Activated naive CD8-positive, alpha-beta T cell treated with anti-CD3 and anti-CD28 coated beads, Interleukin-2, amount 50 U/mL, for 24 hours (primary cell): ENCODE results near the gene CRKL.
A peak's percentile ranks its signal among the peaks of the same experiment; 100 is the strongest.

ENCODE experiments used
- ATAC-seq: fragments of 150-1000 bp; cut with Tn5 transposase; one replicate; pipeline ENCODE4 v1.10.0; 2021
- DNase-seq: peaks from one replicate; pipeline ENCODE4 v3.0.0; 2021
- H3K27ac Mint-ChIP-seq: one replicate; pipeline ENCODE4 v1.8.0; 2021; ENCODE audit warnings: mild to moderate bottlenecking, mixed read lengths
- H3K27me3 Mint-ChIP-seq: one replicate; pipeline ENCODE4 v1.8.0; 2021; ENCODE audit warnings: mixed read lengths
- H3K36me3 Mint-ChIP-seq: one replicate; pipeline ENCODE4 v1.8.0; 2021; ENCODE audit warnings: low read depth, mixed read lengths
- H3K4me1 Mint-ChIP-seq: one replicate; pipeline ENCODE4 v1.8.0; 2021; ENCODE audit warnings: mixed read lengths
- H3K4me3 Mint-ChIP-seq: one replicate; pipeline ENCODE4 v1.8.0; 2021; ENCODE audit warnings: mild to moderate bottlenecking, moderate library complexity, mixed read lengths
- H3K9me3 Mint-ChIP-seq: one replicate; pipeline ENCODE4 v1.8.0; 2021; ENCODE audit warnings: mixed read lengths

Gene CRKL

DNA sequence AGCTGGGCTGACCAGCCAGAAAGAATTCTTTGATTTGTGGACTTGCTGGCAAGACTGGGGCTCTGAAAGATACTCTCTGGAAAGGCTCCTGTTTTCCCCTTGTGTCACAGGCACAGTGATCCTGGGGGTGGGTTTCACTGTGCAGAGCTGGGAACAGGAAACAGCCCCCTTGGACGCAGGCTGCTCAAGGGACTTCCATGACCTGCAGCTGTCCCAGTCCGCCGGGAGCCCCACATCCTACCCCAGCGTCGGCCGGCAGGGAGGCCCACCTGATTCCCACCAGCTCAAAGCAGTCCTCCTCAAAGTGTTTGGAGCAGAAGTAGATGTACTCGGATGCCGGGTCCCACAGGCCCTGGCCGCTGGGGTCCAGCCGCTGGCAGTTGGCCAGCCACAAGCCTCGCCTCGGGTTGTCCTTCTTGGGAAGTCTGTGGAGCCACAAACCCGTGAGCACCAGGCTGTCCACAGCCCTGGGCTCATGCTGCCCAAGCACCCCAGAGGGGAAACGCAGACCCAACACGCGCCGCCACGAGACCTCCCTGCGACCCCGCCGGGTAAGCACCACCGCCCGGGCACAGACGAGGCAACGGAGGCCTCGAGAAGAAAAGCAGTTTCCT is 83.9 kb downstream of the CRKL start:
- H3K4me1 Mint-ChIP-seq, result peaks cover 27% of the 10 kb centered on the region
- ATAC-seq, result no peak
- H3K9me3 Mint-ChIP-seq, result no peaks in the 10 kb centered on the region
- H3K4me3 Mint-ChIP-seq, result peak overlapping the region; percentile 98
- no peak for DNase-seq
- peak overlapping the region; percentile 100 for H3K27ac Mint-ChIP-seq
- H3K36me3 Mint-ChIP-seq, result peaks cover 11% of the 10 kb centered on the region
- H3K27me3 Mint-ChIP-seq, result no peaks in the 10 kb centered on the region

DNA sequence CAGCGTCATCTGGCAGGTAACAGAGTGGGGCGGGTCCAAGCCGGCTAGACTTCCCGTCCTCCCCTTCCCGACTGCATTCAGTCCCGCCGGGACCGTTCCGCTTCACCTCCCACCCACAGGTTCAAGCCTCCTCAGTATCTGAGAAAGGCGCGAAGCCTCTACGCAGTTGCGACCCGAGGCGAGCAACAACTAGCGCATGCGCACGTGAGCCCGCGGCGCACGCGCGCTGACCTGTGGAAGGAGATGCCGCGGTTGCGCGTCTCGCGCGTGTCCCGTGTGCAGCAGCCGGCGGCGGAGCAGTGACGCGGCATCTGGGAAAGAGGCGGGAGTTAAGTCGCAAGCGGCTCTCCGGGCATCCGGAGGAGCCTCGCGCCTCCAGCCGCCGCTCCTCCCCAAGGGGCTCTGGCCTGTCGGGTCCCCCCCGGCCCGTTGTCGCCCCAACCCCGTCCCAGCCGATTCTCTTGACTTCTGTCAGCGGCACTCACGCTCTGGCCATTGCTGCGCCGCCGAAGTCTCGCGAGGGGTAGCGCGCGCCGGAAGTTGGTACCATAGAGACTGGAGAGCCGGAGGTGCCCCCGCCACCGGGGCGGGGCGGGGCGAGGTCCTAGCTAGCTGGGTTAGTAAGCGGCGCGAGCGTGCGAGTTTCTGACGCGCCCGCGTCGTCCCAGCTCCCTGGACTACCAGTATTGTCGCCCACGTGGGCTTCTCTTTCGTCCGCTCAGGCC is 84.6 kb downstream of the CRKL start, which contains the start of gene THAP7:
Gene THAP7 (minus strand): TSS at position 518 of the 725 bp plus-strand sequence. CDS start 207 bp downstream, at position 311.
- Mint-ChIP-seq H3K36me3 (peaks cover 11% of the 10 kb centered on the region), H3K4me1 (peaks cover 27% of the 10 kb centered on the region), H3K9me3 (no peaks in the 10 kb centered on the region)

More for the DNA sequence above, 84.6 kb downstream of the CRKL start, which contains the start of gene THAP7:
- H3K27me3 Mint-ChIP-seq, result no peaks in the 10 kb centered on the region
- peak within 1 kb of the TSS; percentile 100 for H3K27ac Mint-ChIP-seq
- DNase-seq, result peak; percentile 98
- H3K4me3 Mint-ChIP-seq, result peak within 1 kb of the TSS; percentile 98
- peak; percentile 91 for ATAC-seq
